Activated B cell treated with CpG ODN at 0.5 μM for 24 hours (primary cell): ENCODE data around the gene PDCD4. TPM values are rescaled to one million over a fixed set of nuclear protein-coding genes. Genes with fewer than 3 reads are reported as not detected.

Source experiments
- ATAC-seq: fragments of 200-7000 bp; cut with Tn5 transposase; one replicate; pipeline ENCODE4 v1.10.0; 2021; ENCODE audit warnings: low read depth, mild to moderate bottlenecking, moderate library complexity
- CTCF ChIA-PET: fragments of 350-600 bp; sonication (Branson Sonifier 250); formaldehyde crosslinking; loops from one replicate; lab custom pipeline; 2021; ENCODE audit warnings: antibody characterized with exemption; lab: Charles Lee
- POLR2A ChIA-PET: fragments of 350-600 bp; sonication (Branson Sonifier 250); formaldehyde crosslinking; loops from one replicate; lab custom pipeline; 2021; ENCODE audit warnings: antibody characterized with exemption; lab: Charles Lee
- DNase-seq: peaks from one replicate; pipeline ENCODE4 v3.0.0; 2022
- H3K27ac Mint-ChIP-seq: one replicate; pipeline ENCODE4 v1.8.0; 2020; ENCODE audit warnings: mixed read lengths
- H3K27me3 Mint-ChIP-seq: one replicate; pipeline ENCODE4 v1.8.0; 2021; ENCODE audit warnings: mixed read lengths
- H3K36me3 Mint-ChIP-seq: one replicate; pipeline ENCODE4 v1.8.0; 2021; ENCODE audit warnings: low read depth, mixed read lengths
- H3K4me1 Mint-ChIP-seq: one replicate; pipeline ENCODE4 v1.8.0; 2021; ENCODE audit warnings: mixed read lengths
- H3K4me3 Mint-ChIP-seq: one replicate; pipeline ENCODE4 v1.8.0; 2020; ENCODE audit warnings: mild to moderate bottlenecking, mixed read lengths
- H3K9me3 Mint-ChIP-seq: one replicate; pipeline ENCODE4 v1.8.0; 2020; ENCODE audit warnings: mixed read lengths
- intact Hi-C: fragments of 100-400 bp; cut with micrococcal nuclease; formaldehyde crosslinking; loops from one replicate; pipeline ENCODE4 v1.15.1; 2024
- total RNA-seq: library from RNA; stranded (reverse); gene quantifications from 2 replicates; pipeline ENCODE4 v1.2.3, GENCODE V29; 2022
- TF ChIP-seq, protein P1 (sequence below): fragments of 200-600 bp; IDR thresholded peaks from one replicate; pipeline ENCODE4 v1.8.0; 2022; ENCODE audit warnings: antibody characterized with exemption, mild to moderate bottlenecking

PDCD4 gene
- total RNA-seq, 1 donor from 2014 or later = 143 TPM

GRCh38 chr10:110835841-110836240, 35.9 kb upstream of the PDCD4 start:
- Mint-ChIP-seq H3K27me3 (no peaks in the 10 kb centered on the region), H3K27ac (no peak overlapping the region), H3K4me1 (peaks cover 28% of the 10 kb centered on the region), H3K9me3 (no peaks in the 10 kb centered on the region), H3K4me3 (no peak overlapping the region), H3K36me3 (no peaks in the 10 kb centered on the region)
- DNase-seq (no peak), ATAC-seq (no peak)
- intact Hi-C loops = no loop called here
- ChIA-PET POLR2A (interaction anchor here (0.9 to 1.8 kb wide), 2 partner anchors 8 to 25 kb away, joined by 4 read pairs; no protein-coding TSS in a partner anchor), CTCF (interaction anchor here (0.9 to 1.2 kb wide), 2 partner anchors 32 to 91 kb away, joined by 3 read pairs; no protein-coding TSS in a partner anchor)
- TF ChIP-seq, protein P1, sequence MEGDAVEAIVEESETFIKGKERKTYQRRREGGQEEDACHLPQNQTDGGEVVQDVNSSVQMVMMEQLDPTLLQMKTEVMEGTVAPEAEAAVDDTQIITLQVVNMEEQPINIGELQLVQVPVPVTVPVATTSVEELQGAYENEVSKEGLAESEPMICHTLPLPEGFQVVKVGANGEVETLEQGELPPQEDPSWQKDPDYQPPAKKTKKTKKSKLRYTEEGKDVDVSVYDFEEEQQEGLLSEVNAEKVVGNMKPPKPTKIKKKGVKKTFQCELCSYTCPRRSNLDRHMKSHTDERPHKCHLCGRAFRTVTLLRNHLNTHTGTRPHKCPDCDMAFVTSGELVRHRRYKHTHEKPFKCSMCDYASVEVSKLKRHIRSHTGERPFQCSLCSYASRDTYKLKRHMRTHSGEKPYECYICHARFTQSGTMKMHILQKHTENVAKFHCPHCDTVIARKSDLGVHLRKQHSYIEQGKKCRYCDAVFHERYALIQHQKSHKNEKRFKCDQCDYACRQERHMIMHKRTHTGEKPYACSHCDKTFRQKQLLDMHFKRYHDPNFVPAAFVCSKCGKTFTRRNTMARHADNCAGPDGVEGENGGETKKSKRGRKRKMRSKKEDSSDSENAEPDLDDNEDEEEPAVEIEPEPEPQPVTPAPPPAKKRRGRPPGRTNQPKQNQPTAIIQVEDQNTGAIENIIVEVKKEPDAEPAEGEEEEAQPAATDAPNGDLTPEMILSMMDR = no peak

DNA sequence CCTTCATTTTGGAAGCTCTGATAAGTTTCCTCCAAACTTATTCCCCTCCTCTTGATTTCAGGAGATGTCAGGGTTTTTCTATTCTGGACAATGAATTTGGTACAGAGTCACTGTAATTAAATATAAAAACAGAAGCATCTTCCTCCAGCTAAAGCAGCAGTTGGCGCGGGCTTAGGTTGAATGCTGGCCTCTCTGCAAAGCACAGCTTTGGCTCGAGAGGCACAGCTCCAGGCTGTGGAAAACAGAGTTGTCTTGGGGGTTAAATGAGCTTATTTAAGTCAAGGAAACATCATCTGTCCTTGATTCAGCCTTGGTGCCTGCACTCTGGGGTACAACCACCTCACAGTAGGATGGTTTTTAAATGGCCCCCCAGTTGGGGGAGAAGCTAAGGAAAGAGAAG, 35.0 kb upstream of the PDCD4 start:
- peaks cover 32% of the 10 kb centered on the region for H3K4me1 Mint-ChIP-seq
- no peaks in the 10 kb centered on the region for H3K9me3 Mint-ChIP-seq
- intact Hi-C loops = no loop called here
- ATAC-seq (no peak), DNase-seq (no peak)
- H3K27ac Mint-ChIP-seq = no peak overlapping the region
- no peaks in the 10 kb centered on the region for H3K27me3 Mint-ChIP-seq
- POLR2A ChIA-PET = no interaction called here
- H3K4me3 Mint-ChIP-seq = no peak overlapping the region
- no peaks in the 10 kb centered on the region for H3K36me3 Mint-ChIP-seq
- CTCF ChIA-PET = no interaction called here
- TF ChIP-seq, protein P1 = no peak

DNA sequence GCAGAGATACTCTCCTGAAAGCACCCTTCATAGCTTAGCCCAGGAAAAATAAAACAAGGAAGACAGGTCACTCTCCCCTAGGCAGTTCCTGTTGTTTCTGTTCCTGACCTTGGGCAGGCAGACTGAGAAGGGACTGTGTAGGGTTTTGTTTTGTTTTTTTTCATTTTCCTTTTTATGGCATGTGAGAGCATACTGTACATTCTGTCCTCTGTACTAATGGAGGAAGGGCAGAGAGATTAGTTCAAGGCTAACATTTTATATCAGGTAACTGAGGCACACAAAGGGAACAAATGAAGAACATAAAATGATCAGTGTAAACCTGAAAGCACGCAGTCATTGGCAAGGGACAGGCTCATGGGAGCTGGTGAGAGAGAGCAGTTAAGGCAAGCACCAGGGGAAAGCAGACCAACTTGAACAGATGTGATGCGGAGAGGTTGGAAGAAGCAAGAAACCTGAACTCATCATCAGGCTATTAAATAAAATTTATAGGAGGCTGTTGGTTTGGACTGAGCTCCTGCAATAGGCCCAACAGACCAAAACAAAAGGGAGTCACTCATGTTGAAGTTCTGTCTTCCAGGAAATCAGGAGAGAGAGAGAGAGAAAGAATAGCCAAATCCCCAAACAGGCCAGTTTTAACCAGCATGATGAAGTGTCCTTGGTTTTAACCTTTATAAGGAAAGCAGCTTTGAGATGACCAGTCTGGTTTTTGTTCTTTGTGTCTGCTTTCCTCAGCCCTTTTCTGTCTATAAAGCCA, 34.1 kb upstream of the PDCD4 start:
- H3K36me3 Mint-ChIP-seq = no peaks in the 10 kb centered on the region
- no peak overlapping the region for H3K4me3 Mint-ChIP-seq
- H3K9me3 Mint-ChIP-seq = no peaks in the 10 kb centered on the region
- ChIA-PET CTCF (no interaction called here), POLR2A (interaction anchor here (0.8 kb wide), 1 partner anchor 12 kb away, joined by 3 read pairs; no protein-coding TSS in a partner anchor)
- peak overlapping the region; percentile 13 for H3K27ac Mint-ChIP-seq
- no peaks in the 10 kb centered on the region for H3K27me3 Mint-ChIP-seq
- TF ChIP-seq, protein P1 = no peak
- ATAC-seq (no peak), DNase-seq (no peak)
- intact Hi-C loops = no loop called here
- peaks cover 41% of the 10 kb centered on the region for H3K4me1 Mint-ChIP-seq

DNA sequence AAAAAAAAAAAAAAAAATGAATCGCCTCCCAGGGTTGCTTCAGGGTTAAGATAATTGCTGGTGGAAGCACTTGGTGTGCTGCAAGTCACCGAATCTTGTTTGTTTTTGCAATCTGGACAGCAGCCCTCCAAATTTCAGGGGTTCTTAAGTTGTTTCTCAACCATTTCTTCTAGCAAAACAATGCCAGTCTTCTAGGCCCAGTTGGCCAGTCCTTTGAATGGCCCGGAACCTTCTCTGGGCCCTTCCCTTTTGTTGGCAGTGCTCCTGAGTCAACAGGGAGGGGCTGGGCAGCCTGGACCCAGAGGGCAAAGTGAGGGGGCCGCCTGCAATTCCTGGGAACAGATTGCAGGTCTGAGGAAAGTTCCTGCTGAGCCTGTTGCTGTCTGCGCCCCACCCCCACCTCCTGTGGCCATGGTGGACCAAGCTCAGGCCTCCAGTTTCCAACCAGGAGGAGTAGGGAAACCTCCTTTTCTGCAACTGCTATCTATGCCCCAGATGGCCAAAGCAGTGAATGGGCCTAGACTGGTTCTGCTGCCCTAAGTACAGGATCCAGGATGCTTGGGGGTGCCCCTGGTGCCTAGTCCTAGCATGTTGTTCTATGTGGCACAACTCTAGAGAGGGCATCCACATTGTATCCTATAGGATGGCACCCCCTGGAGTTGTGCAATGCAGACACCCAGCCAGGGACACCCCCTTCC, 31.4 kb upstream of the PDCD4 start:
- POLR2A ChIA-PET = interaction anchor here (0.6 to 7.6 kb wide), 4 partner anchors 26 to 78 kb away, joined by 6 to 219 read pairs (median 66); partner anchors contain the start of genes BBIP1, PDCD4 and SHOC2

More for the DNA sequence above, 31.4 kb upstream of the PDCD4 start:
- ATAC-seq = no peak
- Mint-ChIP-seq H3K4me3 (no peak overlapping the region), H3K9me3 (no peaks in the 10 kb centered on the region), H3K4me1 (peaks cover 60% of the 10 kb centered on the region), H3K36me3 (no peaks in the 10 kb centered on the region), H3K27me3 (no peaks in the 10 kb centered on the region), H3K27ac (no peak overlapping the region)
- DNase-seq = no peak
- TF ChIP-seq, protein P1 = no peak
- CTCF ChIA-PET = no interaction called here
- intact Hi-C loops = no loop called here
